HK-2 (cell line): ENCODE results near the gene CLEC18B.
"Not testable (repeated sequence)": the region's sequence is repeated elsewhere in the genome, so short reads cannot be mapped to it uniquely, and the experiment has no call there.

Experiments
- DNase-seq: peaks from one replicate; pipeline ENCODE4 v3.0.0-alpha.2; 2018; ENCODE audit not compliant: unreplicated experiment

The CLEC18B gene

GRCh38 chr16:74443624-74444346, 22.5 kb upstream of the CLEC18B start:
- not testable (repeated sequence) for DNase-seq

- no peak for DNase-seq
Measured at GRCh38 chr16:74439685-74440084, 18.4 kb upstream of the CLEC18B start.

GRCh38 chr16:74438492-74438979, 17.3 kb upstream of the CLEC18B start:
- DNase-seq = no peak

GRCh38 chr16:74431516-74431915, 10.2 kb upstream of the CLEC18B start:
- no peak for DNase-seq

GRCh38 chr16:74430036-74430712, 8.9 kb upstream of the CLEC18B start:
- peak; percentile 27 for DNase-seq

- DNase-seq = not testable (repeated sequence)
Measured at GRCh38 chr16:74428493-74428892, 7.2 kb upstream of the CLEC18B start.

- DNase-seq = not testable (repeated sequence)
Measured at GRCh38 chr16:74425751-74426150, 4.5 kb upstream of the CLEC18B start.

GRCh38 chr16:74423721-74424120, 2.4 kb upstream of the CLEC18B start:
- DNase-seq = not testable (repeated sequence)

GRCh38 chr16:74422086-74422485, 808 bp upstream of the CLEC18B start:
- peak; percentile 31 for DNase-seq

- not testable (repeated sequence) for DNase-seq
Measured at GRCh38 chr16:74421482-74421785, 156 bp upstream of the CLEC18B start.

GRCh38 chr16:74419811-74420210, 1.5 kb downstream of the CLEC18B start:
- not testable (repeated sequence) for DNase-seq

GRCh38 chr16:74417897-74418296, 3.4 kb downstream of the CLEC18B start:
- DNase-seq = not testable (repeated sequence)

GRCh38 chr16:74413920-74414319, 7.4 kb downstream of the CLEC18B start:
- not testable (repeated sequence) for DNase-seq

GRCh38 chr16:74413485-74413884, 7.8 kb downstream of the CLEC18B start:
- DNase-seq = not testable (repeated sequence)

- not testable (repeated sequence) for DNase-seq
Measured at GRCh38 chr16:74412775-74413390, 8.4 kb downstream of the CLEC18B start.

GRCh38 chr16:74412138-74412774, 9.0 kb downstream of the CLEC18B start:
- DNase-seq = not testable (repeated sequence)

GRCh38 chr16:74410981-74411380, 10.3 kb downstream of the CLEC18B start:
- DNase-seq = not testable (repeated sequence)

- DNase-seq = not testable (repeated sequence)
Measured at GRCh38 chr16:74410057-74410957, 11.0 kb downstream of the CLEC18B start.

- not testable (repeated sequence) for DNase-seq
Measured at GRCh38 chr16:74409185-74409981, 11.9 kb downstream of the CLEC18B start.

- DNase-seq = not testable (repeated sequence)
Measured at GRCh38 chr16:74407362-74407705, 13.9 kb downstream of the CLEC18B start.
